UCSD-AML1 (cell line): Measurements from ENCODE around the gene MNT.

Experiments used
- DNase-seq: peaks from one replicate; lab custom pipeline; 2025; ENCODE audit not compliant: unreplicated experiment; lab: John Stamatoyannopoulos, UW

Gene MNT

DNA sequence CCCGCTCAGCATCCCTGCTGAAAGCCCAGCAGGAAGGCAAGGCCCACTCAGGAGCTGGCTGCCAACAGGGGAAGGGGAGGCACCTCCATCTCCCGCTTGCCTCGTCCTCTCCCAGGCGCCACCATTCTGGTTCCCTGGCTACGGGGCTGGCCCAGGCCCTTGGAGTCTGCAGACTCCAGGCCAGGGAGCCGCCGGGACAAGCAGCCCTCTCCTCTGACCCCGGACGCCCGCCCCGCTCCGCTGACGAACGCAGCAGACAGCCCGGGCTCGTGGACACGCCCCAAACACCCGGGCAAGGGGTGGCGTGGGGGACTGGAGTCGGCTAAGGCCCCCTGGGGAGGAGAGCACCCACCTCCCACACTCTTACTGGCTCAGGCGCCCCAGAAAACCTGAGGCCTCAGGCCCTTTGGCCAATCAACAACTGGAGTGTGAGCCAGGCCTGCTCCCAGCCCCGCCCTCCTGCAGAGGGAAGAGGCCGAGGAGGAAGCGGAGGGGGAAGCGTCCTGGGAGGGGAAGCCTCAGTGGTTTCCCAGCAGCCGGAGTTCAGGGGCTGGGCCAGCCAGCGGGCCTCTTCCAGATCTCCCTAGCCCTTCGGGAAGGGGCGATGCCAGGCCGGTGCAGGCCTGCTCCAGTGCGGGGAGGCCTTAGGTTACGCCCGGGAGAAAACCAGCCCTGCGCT, 4.2 kb downstream of the MNT start:
- DNase-seq: peak; percentile 94

DNA sequence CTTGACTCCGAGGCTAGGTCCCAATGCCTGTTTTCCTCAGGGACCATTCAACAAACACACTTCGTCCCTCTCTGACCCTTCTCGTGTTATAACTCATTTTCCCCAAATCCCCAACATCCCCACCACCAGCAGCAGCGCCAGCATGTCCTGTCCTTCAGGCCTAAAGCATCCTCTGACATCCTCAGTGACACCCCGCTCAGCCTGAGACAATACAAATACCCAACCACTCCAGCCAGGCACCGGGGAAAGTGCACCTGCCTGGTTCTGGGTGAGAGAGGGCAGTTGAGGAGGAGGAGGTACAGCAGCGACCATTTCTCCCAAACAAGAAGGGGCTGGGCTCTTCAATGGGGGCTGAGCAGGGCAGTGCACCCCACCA, 4.7 kb downstream of the MNT start:
- DNase-seq: no peak

DNA sequence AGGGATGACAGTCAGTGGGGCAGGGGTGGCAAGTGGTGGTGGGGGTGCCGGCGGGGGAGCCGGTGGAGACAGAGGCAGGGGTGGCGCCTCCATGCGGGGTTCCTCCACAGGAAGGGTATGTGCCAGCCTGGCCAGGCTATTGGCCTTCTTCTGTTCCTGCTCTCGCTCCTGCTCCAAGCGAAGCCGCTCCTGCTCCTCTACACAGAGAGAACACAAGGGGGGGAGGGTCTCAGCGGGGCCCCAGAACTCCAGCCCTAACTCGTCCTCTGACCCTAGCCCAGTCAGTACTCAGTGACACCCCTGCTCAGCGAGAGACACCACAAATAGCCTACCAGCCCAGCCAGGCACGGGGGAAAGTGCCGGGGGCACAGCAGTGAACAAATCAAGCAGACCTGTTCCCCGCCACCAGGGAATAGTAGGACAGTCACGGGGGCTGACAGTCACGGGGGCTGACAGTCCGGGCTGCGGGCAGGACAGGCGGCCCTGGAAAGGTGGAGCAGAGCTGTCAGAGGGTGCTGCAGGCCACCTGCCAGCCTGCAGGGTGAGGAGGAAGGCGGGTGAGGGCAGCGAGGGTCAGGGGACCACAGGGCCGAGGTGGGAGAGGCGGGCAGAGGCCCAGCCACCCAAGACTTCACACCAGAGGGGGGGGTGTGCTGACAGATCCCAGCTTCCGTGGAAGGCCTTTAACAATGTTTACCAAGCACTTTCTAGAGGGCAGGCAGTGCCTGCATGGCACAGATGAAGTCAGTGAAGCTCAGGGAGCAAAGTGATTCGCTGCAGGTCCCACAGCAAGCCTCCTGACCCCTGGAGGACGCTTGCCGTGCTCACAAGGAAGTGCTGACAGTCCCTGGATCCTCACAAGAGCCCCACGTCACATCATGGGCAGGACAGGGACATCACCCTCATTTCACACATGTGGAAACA, 5.3 kb downstream of the MNT start:
- DNase-seq: peak; percentile 30

DNA sequence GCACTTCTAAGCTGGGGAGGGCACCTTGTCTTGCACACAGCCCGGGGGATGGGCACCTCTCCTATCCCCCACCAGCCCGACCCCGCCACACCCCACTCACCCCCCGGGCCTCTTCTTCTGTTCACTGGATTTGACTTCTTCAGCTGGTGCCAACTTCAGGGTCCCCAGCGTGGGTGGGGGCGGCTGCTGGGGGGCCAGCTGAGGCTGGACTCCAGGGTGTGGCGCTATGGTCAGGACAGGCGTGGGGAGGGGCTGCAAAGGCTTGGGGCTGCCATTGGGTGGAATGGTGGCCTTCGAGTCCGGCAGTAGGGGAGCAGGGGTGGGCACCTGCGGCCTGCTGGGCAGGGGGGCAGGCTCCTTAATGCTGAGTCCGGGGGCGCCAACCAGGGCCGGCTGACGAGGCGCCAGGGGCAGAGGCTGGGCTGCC, 6.1 kb downstream of the MNT start:
- no peak for DNase-seq

DNA sequence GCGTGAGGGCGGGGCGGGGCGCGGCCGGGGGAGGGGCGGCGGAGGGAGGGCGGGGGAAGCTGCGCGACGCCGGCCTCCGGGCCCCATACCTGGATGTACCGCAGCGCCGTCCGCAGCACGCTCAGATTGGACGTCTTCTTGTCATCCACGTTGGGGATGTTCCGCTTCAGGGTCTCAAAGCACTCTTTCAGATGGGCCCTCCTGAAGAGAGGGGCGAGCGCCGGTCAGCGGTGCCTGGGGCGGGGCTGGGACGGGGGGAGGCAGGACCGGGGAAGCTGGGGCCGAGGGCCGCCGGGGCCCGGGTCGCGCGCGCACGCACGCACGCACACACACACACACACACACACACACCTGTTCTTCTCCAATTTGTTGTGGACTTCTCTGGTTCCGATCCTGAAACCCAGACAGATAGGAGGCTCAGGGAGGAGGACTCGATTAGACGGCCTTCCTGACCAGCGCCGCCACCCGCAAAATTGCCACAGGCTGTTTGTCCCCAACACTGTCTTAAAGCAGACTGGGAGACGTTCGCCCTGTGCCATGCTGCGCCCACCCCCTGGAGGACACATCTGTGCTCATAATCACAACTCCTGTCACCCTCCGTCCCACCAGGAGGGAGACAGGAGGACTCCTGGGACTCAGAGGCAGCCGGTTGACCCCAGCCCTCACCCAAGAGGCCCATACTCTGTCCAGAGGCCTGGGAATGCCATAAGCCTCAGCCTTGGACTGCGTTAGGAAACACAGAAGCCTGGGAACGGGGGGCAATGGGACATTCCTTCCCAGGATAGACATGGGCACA, 6.7 kb downstream of the MNT start:
- DNase-seq: no peak

DNA sequence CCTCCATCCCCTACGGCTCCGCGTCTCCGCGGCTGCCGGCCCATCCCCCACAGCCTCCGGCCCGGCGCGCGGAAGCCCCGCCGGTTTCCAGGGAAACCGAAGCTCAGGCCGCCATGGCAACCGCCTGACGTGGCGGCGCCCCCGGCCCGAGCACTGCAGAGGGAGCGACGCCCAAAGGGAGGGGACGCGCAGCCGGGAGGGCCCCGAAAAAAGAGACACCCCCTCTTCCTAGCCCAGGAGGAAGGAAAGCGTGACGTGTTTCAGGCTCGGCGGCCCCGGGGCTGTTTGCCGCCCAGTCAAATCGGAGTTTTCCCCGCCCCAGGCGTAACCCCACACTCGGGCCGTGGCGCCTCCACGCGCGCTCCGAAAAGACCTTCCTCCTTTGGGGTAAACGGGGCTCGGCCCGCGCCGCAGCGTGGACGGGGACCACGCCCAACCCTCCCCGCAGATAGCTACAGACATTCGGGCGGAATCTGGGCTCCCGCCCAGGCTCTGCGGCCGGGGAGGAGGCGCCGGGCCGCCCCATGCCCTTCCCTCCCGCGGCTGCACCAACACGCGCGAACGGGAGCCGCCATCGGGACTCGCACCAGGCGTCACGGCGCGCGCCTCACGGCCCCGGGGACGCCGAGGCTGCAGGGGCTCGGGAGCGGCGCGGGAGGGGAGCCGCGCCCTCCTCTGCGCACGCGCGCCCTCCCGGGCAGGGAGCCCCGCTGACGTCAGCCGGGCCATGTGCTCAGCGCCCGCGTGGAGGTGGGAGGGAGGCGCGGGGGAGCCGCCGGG, 7.5 kb downstream of the MNT start:
- peak; percentile 85 for DNase-seq

DNA sequence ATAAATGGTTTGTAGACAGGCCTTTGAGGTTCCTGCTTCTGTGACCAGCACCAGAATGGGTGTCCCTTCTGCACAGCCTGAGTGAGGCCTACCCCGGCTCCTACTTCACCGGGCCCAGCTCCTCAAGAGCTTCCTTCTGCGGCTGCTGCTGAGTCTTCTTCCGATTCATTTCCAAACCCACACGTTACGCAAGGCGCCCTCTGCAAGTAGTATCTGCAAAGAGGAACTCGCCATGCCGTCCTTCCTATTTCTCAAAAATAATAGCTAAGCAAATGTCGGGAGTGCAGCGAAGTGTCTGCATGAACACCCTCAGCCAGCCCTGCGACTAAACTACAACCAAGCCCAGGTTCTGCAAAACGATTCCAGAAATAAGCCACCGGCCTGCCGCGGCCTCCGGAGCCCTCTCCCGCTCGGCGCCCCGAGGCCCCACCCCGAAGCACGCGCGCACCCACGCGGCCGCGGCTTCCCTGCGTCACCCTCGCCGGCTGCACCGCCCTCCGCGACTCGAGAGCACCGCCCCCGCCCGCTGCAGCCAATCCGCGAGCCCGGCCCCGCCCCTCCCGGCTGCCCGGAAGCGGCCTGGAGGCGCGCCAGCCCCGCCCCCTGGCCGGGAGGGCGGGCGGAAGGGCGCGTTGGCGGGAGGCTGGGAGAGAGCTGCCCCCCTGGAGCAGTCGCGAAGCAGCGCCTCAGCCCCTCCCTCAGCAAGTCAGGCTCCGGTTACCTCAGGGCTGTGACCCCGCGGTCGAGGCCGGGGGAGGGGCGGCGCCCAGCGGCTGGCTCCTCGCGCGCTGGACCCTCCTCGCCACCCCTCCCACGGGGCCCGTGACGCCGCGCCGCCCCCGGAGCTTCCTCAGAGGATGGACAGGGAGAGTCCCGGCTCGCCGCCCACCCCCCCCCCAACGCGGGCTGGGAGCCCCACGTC, 8.3 kb downstream of the MNT start:
- peak; percentile 96 for DNase-seq

DNA sequence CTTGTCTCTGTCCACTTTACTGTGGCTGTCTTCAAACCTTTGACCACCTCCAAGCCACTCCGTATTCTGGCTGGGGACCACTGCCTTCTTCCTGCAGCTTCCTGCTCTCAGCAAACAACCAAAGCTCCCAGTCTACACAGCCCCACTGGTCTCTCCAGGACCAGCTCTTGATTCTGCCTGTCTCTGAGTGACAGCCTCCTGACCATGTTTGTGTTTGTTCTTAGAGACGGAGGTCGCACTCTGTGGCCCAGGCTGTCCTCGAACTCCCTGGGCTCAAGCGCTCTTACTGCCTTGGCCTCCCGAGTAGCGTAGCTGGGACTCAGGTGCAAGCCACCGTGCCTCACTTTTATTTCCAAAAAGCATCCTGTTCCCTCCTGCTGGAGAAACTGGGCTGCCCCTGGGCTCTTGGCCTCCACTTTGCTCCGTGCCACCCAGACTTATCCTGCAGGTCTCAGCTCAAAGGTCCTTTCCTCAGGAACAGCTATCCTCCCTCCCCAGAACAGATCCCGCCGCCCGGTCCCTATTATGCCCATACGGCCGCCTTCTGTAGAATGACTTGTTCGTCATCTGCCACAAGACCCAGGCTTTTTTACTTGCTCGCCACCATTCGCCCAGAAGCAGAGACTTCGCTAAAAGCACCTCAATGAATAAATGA, 9.1 kb downstream of the MNT start:
- no peak for DNase-seq

DNA sequence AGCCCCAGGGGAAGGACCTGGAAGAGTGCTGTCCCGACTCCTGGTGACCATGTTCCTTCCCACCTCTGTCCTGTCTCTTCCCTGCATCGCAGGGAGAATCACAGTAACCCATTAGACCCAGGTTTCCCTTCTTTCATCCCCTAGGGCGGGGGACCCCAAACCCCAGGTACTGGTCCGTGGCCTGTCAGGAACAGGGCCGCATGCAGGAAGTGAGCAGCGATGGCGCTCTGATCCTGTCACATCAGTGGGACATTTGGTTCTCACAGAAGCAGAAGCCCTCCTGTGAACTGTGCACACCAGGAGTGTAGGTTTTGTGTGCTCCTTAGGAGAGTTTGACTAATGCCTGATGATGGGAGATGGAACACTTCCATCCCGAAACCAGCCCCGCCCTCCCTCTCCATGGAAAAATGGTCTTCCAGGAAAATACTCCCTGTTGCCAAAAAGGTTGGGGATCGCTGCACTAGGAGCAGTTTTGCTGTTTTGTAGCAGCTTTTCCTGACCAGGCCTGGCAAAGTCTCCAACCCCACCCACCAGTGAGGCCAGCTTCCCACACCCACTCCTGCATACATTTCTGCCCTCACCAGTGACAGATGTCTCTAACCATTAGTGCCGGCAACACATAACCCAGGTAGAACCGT, 10.5 kb downstream of the MNT start:
- no peak for DNase-seq

DNA sequence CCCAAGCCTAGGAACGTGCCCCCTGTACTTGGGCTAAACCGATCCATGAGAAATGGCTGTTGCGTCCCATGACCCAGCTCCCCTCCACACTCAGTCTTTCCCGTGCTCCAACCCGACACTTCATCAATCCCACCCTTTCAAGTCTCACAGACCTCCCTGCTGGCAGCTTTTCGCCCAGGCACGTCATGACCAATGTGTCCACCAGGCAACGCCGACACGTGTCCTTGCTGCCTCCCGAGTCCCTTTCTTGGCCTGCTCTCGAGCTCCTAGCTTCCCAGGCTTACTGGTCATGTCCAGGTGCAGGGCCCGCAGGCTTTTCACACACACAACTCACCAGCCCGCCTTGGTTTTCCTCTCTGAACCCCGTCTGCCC, 12.2 kb downstream of the MNT start:
- no peak for DNase-seq

DNA sequence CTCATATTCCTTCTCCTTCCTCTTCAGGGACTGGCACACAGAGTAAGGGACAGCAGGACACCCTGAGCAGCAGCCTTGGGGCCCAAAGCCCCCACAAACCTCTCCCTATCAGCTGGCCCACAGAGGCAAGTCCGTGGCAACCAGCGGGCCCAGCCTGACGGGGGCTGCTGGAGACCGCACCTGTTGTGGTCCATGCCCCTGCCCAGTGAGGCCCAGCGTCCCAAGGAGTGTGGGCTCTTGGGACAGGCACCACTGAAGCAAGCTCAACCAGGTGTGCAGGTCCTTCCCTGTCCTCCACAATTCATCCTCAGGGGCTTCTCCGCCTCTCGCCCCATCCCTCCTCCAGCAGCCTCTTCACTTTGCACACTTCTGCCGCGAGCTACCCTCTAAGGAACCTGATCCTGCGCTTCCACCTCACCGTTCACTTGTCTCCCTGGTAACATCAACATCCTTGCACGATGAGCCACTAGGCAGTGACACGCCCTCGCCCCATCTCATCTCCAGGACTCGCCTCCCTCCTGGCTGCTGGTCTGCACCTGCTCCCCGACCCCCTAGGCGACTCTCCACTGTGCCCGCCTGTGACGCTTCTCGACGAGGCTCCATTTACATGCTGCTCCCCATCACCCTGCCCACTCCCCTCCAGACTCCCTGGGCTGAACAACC, 12.7 kb downstream of the MNT start:
- no peak for DNase-seq

DNA sequence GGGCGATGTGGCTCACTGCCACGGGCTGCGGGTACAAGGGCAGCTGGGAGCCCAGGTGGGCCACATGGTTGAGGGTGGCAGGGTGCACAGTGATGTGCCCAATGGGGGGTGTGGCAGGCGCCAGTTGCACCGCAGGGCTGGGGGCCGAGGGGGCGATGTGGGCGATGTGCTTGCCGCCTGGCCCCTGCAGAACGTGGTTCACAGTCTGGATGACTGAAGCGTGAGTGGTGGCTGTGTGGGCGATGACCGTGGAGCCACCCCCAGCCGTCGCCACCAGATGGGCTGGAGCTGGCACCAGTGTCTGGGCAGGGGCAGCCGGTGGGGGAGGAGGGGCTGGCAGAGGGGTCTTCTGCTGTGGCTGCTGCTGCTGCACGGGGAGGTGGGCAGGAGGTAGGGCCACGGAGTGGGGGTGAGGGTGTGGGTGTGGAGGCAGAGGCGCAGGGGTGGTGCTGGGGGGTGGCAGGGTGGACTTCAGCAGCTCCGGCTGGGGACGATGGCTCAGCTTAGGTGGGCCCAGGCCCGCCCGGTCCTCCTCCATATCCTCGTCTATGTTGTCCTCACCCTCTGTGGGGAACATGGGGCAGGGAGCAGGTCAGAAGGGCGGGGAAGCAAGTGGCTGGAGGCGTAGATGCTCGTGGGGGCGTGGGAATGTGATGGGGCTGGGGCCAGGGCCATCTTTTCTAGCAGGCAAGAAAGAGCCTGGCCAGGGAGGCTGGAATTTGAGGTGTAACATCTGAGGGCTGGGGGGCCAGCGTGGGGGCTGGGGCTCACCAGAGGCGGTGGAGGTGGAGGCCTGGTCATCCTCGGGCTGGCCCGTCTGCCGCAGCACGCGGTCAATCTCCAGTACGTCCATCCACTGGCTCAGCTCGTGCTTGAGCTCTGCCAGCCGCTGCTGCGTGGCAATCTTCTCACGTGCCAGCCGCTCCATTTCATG, 13.5 kb downstream of the MNT start:
- DNase-seq: no peak

DNA sequence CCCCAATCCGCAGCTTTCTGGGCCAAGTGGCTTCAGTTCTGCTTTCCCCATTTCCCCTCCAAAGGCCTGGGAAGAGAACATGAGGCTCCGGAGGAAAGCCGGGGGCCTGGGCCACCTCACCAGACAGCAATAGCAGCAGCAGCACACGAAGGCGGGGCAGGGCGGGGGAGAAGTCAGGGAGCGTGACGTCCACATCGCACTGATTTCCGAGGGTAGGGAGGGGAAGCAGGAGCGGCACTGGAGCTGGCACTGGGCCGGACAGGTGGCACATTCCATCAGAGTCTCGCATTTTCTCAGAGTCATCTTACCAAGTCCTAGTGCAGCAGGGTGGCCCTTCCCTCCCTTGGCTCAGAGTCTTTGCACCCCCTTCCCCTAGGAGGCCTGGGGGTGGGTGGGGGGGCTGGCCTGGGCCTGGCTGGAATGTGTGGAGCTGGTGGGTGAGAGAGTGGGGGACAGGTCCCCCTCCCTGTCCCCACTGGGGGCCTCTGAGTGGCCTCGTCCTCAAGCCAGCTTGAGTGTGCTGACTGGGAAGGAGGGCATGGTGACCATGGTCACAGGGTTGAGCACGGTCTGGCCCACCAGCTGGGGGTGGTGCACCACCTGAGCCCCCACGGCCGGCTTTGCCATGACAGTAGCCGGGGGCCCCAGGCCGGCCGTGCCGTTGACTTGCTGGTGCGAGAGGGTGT, 14.3 kb downstream of the MNT start:
- no peak for DNase-seq

DNA sequence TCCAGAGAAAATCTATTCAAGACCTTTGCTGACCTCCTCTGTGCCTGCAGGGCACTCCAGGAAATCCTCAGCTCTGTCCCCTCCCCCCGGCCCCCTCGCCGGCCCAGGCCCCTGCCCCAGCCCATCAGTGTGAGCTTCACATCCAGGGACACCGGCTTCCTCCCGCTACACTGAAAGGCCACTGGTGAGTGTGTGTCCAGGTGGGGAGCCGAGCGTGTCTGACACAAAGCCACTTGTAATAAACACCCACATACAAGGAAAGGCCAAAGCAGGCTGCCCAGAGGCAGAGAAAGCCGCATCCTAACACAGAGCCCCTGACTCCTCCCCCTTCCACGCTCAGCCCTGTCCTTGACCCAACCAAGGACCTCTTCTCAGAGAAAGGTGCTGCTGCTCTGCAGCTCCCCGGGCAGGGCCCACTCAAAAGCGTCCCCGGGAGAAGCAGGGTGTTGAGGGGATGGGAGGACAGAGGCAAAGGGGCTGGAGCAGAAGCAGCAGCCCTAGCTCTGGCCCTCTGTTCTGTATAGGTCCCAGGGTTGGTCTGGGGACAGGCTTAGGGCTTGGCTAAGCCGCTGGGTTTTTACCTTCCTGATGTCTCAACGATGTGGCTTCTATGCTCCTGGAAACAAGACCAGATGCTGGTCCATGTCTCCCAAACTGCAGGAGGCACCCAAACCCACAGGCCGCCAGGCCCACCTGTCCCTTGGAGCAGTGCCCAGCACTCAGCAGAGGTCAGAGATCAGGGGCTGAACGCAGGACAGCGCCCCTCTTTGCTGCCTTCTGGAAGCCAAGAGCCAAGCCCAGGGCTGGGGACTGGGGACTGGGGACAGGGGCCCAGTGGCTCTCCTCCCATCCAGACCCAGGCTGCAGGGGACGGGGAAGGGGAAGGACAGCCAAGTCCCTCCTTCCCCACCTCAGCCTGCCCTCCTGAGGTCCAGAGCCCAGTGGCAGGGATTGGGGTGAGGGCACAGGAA, 15.3 kb downstream of the MNT start:
- DNase-seq: no peak

DNA sequence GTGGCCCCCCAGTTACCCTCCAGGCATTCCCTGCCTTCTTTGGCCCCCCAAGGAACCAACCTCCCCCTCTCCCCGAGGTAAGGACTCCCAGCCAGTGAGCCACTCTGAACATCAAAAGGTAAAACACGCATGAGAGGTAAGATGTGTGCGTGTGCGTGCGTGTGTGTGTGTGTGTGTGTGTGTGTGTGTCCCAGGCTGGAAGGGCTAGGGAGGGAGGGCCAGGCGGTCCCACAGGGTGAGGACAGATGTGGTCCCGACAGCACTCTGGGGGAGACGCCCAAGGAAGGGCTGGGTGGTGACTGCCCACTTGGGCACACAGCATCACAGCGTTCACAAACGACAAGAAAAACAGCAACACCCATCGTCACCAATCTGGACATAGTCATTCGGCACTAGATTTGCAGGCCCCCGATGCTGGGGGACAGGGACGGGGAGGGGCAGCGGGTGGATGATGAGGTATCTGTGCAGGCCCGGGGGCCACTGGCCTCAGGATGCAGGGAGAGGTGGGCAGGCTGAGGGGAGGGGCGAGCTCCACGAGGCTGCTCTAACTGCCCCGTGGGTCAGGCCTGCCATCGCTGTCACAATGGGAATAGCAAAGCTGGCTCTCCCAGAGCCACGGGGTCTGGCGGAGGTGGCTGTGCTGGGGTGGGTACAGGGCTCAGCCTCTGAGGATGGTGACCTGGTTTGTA, 16.3 kb downstream of the MNT start:
- no peak for DNase-seq
